ENCODE data around the gene DEFB119.

GRCh38 chr20:31363295-31363694 is 27.1 kb downstream of the DEFB119 start:
- TF ChIP-seq CTCF (IDR thresholded peaks at IDR 0.05) (no peak), POLR2A (IDR thresholded peaks at IDR 0.05) (no peak)

Measured in tibial nerve (tissue), 3 donors.